GM12878 (cell line): Measurements from ENCODE around the gene MVK.

Experiments used
- CBX5 ChIP-seq: sonication (generic); IDR thresholded peaks from 2 replicates; pipeline ENCODE4 v1.6.1; 2016; ENCODE audit warnings: low read depth, moderate library complexity, mild to moderate bottlenecking, inconsistent platforms
- DPF2 ChIP-seq: fragments of 450-650 bp; IDR thresholded peaks from 2 replicates; pipeline ENCODE4 v1.6.1; 2017; ENCODE audit warnings: mild to moderate bottlenecking
- EP300 ChIP-seq, 2 experiments: fragments of 150-350 bp in 1 of 2; IDR thresholded peaks; 2 replicates each; pipeline ENCODE4 v1.6.1; 2011 to 2012; ENCODE audit warnings: low read depth in 2 of 2, low read length in 2 of 2, borderline replicate concordance in 1 of 2, improper control_type of control experiment in 1 of 2, inconsistent platforms in 1 of 2; ENCODE audit not compliant: control insufficient read depth in 1 of 2
- ESRRA ChIP-seq: IDR thresholded peaks from 2 replicates; pipeline ENCODE4 v1.6.1; 2012; ENCODE audit warnings: mild to moderate bottlenecking, low read length, improper control_type of control experiment
- NFYB ChIP-seq: IDR thresholded peaks from 2 replicates; pipeline ENCODE4 v1.6.1; 2011; ENCODE audit warnings: low read depth, mild to moderate bottlenecking, low read length, improper control_type of control experiment, moderate library complexity; ENCODE audit not compliant: insufficient read depth
- SIN3A ChIP-seq: IDR thresholded peaks from 2 replicates; pipeline ENCODE4 v1.6.1; 2012; ENCODE audit warnings: low read depth, low read length, improper control_type of control experiment
- SMAD1 ChIP-seq: fragments of 450-650 bp; IDR thresholded peaks from 2 replicates; pipeline ENCODE4 v1.6.1; 2018; ENCODE audit warnings: mild to moderate bottlenecking, low read depth; ENCODE audit not compliant: partially characterized antibody
- STAT3 ChIP-seq: IDR thresholded peaks from 2 replicates; pipeline ENCODE4 v1.6.1; 2011; ENCODE audit warnings: low read depth, low read length, improper control_type of control experiment
- YY1 ChIP-seq: IDR thresholded peaks from 2 replicates; pipeline ENCODE4 v1.6.1; 2011; ENCODE audit warnings: low read depth, mild to moderate bottlenecking, low read length
- ZNF217 ChIP-seq: fragments of 450-650 bp; IDR thresholded peaks from 2 replicates; pipeline ENCODE4 v1.6.1; 2017; ENCODE audit warnings: antibody characterized with exemption, mild to moderate bottlenecking
- ZNF274 ChIP-seq: IDR thresholded peaks from one replicate; pipeline ENCODE4 v1.8.0; 2011; ENCODE audit not compliant: insufficient read length, insufficient read depth
- TF ChIP-seq, protein P1 (sequence below), 3 experiments: IDR thresholded peaks in 2 of 3; conservative IDR thresholded peaks in 1 of 3; 2 replicates each; pipeline ENCODE4 v1.5.1; 2011; ENCODE audit warnings: low read depth in 3 of 3, low read length in 3 of 3, mild to moderate bottlenecking in 3 of 3, control low read depth in 2 of 3, moderate library complexity in 2 of 3, inconsistent platforms in 1 of 3, mixed read lengths in 1 of 3; ENCODE audit not compliant: control insufficient read depth in 2 of 3, insufficient read depth in 1 of 3; ENCODE audit errors: extremely low read depth in 1 of 3
- TF ChIP-seq, protein P2 (sequence below): IDR thresholded peaks from 2 replicates; pipeline ENCODE4 v1.6.1; 2011; ENCODE audit warnings: low read depth, mild to moderate bottlenecking, low read length, moderate library complexity, borderline replicate concordance; ENCODE audit errors: extremely low read depth

DNA sequence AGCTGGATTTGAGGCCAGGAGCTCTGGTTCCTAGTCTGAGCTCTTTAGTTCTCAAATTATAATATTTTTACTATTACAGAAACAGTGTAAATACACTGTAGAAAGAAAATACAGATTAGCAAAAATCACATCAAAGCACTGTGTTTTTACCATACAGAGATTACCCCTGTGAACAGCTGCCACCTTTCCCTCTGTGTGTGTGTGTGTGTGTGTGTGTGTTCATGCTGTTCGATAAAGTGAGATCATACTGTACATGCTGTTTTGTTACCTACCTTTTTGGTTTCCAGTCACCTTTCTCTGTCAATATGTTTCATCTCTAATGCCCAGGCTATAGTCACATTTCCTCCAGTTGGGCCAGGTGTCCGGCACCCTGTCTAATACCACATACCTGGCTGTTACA is 26.9 kb downstream of the MVK start:
- TF ChIP-seq STAT3 (no peak), SMAD1 (no peak), YY1 (no peak), SIN3A (no peak), ZNF217 (no peak), DPF2 (no peak), EP300 (IDR thresholded peaks at IDR 0.05; ENCODE audit: borderline replicate concordance in 1 of 2, control insufficient read depth in 1 of 2, low read depth in 2 of 2, low read length in 2 of 2) (no peak), NFYB (no peak), ESRRA (no peak), ZNF274 (no peak), CBX5 (no peak)
- TF ChIP-seq, protein P1, sequence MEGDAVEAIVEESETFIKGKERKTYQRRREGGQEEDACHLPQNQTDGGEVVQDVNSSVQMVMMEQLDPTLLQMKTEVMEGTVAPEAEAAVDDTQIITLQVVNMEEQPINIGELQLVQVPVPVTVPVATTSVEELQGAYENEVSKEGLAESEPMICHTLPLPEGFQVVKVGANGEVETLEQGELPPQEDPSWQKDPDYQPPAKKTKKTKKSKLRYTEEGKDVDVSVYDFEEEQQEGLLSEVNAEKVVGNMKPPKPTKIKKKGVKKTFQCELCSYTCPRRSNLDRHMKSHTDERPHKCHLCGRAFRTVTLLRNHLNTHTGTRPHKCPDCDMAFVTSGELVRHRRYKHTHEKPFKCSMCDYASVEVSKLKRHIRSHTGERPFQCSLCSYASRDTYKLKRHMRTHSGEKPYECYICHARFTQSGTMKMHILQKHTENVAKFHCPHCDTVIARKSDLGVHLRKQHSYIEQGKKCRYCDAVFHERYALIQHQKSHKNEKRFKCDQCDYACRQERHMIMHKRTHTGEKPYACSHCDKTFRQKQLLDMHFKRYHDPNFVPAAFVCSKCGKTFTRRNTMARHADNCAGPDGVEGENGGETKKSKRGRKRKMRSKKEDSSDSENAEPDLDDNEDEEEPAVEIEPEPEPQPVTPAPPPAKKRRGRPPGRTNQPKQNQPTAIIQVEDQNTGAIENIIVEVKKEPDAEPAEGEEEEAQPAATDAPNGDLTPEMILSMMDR (IDR thresholded peaks at IDR 0.05 in 2 of 3, conservative IDR thresholded peaks at IDR 0.05 in 1 of 3; ENCODE audit: control insufficient read depth in 2 of 3, extremely low read depth in 1 of 3, insufficient read depth in 1 of 3, low read depth in 3 of 3, low read length in 3 of 3): no peak
- TF ChIP-seq, protein P2, sequence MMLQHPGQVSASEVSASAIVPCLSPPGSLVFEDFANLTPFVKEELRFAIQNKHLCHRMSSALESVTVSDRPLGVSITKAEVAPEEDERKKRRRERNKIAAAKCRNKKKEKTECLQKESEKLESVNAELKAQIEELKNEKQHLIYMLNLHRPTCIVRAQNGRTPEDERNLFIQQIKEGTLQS: no peak
